Measurements from ENCODE around the gene CAPN2. TPM values are rescaled to one million over a fixed set of nuclear protein-coding genes. Genes with fewer than 3 reads are reported as not detected.

The CAPN2 gene
- total RNA-seq, 1 experiment from 2014 or later: 189 TPM

Other genes starting within 250 kb of the CAPN2 start
- gene CAPN8, start 46.8 kb upstream of the CAPN2 start, total RNA-seq (2014; rRNA removed; shearing (Covaris generic)): not detected in 2 replicates
- gene TP53BP2, start 133.4 kb downstream of the CAPN2 start, total RNA-seq (2014; rRNA removed; shearing (Covaris generic)): 34.7 and 39.5 TPM in 2 replicates